HFF-Myc (cell line): ENCODE measurements around the gene PTX4.

Experiments used
- DNase-seq: peaks from one replicate; pipeline ENCODE4 v3.0.0-alpha.2; 2011; ENCODE audit warnings: low read depth; ENCODE audit errors: extremely low read depth
- H3K4me3 ChIP-seq: replicated peaks from 2 replicates; pipeline ENCODE4 v1.5.1; 2011; ENCODE audit warnings: low read depth, mild to moderate bottlenecking, control low read depth, low read length
- TF ChIP-seq, protein P1 (sequence below): IDR thresholded peaks from 2 replicates; pipeline ENCODE4 v1.5.1; 2012; ENCODE audit warnings: mild to moderate bottlenecking, low read depth, low read length, control low read depth; ENCODE audit errors: missing control alignments

PTX4 gene

DNA sequence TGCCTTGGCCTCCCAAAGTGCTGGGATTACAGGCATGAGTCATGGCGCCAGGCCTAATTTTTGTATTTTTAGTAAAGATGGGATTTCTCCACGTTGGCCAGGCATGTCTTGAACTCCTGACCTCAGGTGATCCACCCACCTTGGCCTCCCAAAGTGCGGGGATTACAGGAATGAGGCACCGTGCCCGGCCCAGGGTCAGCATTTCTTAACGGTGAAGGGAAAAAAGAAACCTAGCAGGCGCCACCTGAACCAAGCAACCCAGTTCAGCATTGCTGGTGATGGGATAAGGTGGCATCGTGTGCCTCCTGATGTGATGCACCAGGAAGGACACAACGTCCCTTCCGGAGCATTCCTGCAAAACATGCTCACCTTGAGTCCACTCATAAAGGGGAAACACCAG lies 11.7 kb downstream of the PTX4 start:
- no peak for DNase-seq
- no peak overlapping the region for H3K4me3 ChIP-seq
- TF ChIP-seq, protein P1, sequence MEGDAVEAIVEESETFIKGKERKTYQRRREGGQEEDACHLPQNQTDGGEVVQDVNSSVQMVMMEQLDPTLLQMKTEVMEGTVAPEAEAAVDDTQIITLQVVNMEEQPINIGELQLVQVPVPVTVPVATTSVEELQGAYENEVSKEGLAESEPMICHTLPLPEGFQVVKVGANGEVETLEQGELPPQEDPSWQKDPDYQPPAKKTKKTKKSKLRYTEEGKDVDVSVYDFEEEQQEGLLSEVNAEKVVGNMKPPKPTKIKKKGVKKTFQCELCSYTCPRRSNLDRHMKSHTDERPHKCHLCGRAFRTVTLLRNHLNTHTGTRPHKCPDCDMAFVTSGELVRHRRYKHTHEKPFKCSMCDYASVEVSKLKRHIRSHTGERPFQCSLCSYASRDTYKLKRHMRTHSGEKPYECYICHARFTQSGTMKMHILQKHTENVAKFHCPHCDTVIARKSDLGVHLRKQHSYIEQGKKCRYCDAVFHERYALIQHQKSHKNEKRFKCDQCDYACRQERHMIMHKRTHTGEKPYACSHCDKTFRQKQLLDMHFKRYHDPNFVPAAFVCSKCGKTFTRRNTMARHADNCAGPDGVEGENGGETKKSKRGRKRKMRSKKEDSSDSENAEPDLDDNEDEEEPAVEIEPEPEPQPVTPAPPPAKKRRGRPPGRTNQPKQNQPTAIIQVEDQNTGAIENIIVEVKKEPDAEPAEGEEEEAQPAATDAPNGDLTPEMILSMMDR = no peak

DNA sequence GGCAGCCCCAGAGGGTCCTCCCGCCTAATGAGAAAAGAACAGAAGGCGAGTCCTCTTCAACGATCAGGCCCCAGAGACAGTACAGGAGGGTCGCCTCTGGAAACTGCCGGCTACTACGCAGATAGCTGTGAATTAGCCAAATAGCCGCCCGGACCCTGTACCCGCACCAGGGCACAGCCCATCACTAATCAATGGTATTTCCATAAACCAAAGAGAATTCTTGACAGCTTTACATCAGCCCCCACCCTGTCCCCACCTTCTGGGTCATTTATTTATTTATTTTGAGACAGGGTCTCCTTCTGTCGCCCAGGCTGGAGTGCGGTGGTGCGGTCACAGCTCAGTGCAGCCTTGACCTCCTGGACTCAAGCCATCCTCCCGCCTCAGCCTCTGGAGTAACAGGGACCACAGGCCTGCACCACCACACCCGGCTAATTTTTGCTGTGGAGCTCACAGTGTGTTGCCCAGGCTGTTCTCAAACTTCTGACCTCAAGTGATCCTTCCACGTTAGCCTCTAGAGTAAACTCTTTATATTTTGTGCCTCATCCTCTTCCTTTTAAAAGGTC lies 13.1 kb downstream of the PTX4 start:
- H3K4me3 ChIP-seq = peak overlapping the region; percentile 71
- DNase-seq = no peak
- TF ChIP-seq, protein P1 = no peak

DNA sequence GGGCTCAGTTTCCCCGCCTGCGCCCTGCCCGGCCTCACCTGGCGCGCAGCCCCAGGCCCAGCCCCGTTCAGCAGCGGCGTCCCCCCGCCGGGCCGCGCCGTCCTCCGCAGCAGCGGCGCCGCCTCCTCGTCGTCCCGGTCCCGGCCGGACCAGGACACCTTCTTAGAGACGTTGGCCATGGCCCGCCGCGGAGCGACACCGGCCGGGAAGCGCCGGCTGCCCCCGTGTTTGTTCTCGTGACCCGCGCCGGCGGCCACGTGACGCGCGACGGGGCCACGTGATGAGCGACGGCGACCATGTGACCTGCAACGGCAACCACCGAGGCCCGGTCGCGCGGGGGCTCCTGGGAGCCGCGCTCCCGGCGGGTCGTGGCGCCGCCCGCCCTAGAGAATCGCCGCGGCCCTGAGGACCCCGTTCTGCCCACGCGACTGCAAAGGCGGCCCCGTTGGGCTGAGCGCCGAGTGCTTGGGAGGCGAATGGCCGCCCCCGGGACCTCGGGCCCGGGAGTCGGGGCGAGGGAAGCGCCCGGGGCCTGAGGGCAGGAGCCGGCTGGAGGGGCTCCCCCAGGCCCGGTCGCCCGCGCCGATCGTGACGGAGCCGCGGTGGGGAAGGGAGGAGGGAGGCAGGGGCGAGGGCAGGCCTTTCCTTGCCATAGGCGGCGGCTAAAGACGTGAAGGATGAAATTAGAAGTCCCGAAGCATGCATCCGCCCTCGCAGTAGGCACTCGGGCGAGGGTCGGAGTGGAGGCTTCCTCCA lies 13.8 kb downstream of the PTX4 start, which contains the start of gene CLCN7:
CLCN7 (minus strand) TSS at position 233 of the 756 bp plus-strand sequence; CDS start at position 179, 54 bp downstream.
- TF ChIP-seq, protein P1 = no peak
- DNase-seq = no peak

DNA sequence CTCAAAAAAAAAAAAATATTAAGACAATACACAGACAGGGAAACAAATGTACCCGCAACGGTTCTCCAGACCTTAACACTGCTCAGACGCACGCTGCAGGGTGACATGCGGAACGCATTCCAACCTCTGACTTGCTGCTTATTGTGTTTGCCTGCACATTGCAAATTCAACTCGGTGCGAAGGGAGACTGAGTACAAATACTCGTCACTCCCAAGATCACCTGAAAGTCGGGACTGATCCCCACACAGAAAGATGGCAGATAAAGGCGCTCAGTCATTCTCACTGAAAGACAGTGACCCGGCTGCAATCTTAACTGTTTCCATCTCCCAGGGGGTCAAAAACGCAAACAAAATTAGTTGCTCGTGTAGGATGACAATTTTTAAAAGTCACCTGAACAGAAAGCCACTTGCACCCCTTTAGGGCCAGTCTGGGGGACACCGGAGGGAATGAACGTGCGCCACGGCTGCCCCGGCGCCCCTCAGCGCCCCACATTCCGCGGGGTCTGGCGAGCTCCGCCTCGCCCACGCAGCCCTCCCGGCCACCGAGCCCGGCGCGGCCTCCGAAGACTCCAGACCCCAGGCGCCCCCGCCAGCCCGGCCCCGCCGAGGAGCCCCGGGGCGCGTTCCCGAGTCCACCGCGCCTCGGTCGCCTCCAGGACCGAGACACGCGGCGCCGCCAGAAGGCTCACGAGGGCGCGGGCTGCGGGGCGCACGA lies 14.5 kb downstream of the PTX4 start:
- H3K4me3 ChIP-seq = peak overlapping the region; percentile 71
- TF ChIP-seq, protein P1 = no peak
- DNase-seq = no peak

More for the DNA sequence above, 13.8 kb downstream of the PTX4 start, which contains the start of gene CLCN7:
- H3K4me3 ChIP-seq = peak within 1 kb of the TSS; percentile 71

DNA sequence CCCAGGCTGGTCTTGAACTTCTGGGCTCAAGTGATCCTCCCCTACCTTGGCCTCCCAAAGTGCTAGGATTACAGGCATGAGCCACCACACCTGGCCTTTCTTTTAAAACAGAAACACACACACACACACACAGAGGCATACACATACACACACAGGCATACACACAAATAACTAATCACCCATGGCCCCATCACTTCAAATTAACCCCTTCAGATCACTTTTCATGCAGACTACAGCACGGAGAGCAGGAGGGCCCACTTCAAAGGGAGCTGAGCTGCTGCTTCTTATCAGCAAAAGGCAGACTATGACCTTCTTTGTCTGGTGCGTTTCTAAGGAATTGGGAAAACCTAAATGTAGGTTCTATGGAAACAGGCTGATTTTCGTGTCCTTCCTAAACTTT lies 15.8 kb downstream of the PTX4 start:
- no peak for DNase-seq
- TF ChIP-seq, protein P1 = no peak
- no peak overlapping the region for H3K4me3 ChIP-seq

DNA sequence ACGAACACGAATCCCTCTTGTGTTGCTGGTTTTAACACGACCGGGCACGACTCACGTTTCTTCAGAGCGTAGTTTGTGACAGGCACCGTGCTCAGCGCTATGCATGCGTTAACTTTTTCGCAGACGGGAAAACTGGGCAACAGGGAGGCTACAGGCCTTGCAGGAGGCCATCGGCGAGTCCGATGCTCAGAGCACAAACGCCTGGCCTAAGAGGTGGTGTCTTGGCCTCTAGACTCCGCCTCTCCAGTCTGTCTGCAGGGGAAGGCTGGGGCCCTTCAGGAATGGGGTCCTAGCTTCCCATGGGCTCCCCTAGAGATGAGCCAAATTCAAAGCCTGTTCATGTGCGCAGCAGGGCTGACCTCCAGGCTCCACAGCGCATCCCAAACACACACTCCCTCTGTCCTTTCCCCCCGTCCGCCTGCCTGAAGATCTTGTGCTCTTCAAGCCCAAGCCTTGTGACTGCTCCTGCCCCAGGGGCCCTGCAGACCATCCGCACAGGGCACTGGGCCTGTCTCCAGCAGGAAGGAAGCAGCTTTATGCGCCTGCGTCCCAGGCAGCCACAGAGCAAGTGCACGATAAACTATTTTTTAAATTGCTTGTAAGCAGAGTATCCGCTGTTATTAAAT lies 17.1 kb downstream of the PTX4 start:
- DNase-seq = no peak

More for the DNA sequence above, 17.1 kb downstream of the PTX4 start:
- H3K4me3 ChIP-seq = no peak overlapping the region
- TF ChIP-seq, protein P1 = no peak
